ENCODE data around the gene RABGAP1L. TPM values are rescaled to one million over a fixed set of nuclear protein-coding genes. Genes with fewer than 3 reads are reported as not detected.

The RABGAP1L gene
- total RNA-seq, 1 experiment from 2014 or later = 57.4 TPM

GRCh38 chr1:174344162-174344561, 184.8 kb downstream of the RABGAP1L start:
- Histone ChIP-seq H3K27ac (no peak overlapping the region), H3K9me3 (ENCODE audit: insufficient read depth, low read depth) (no peaks in the 10 kb centered on the region; the same call in 1 of the 2 replicates), H3K4me3 (no peak overlapping the region), H3K9me2 (ENCODE audit: insufficient read depth) (no peaks in the 10 kb centered on the region), H4K20me1 (ENCODE audit: insufficient read depth) (no peaks in the 10 kb centered on the region), H3K36me3 (ENCODE audit: low read depth) (no peaks in the 10 kb centered on the region), H3K79me2 (ENCODE audit: low read depth) (no peaks in the 10 kb centered on the region), H3K27me3 (ENCODE audit: insufficient read depth, low read depth) (no peaks in the 10 kb centered on the region), H3F3A (ENCODE audit: insufficient read depth, low read depth) (no peaks in the 10 kb centered on the region), H2AFZ (no peak overlapping the region), H3K4me1 (replicated peaks; ENCODE audit: insufficient read depth) (no peaks in the 10 kb centered on the region), H3K4me2 (no peak overlapping the region)
- BruUV-seq (replicated peaks) = no TSS peak
- DNase-seq = no peak
- ChIA-PET CTCF (no interaction called here), POLR2A (ENCODE audit: unreplicated experiment) (interaction anchor here (0.6 kb wide), 1 partner anchor 375 kb away, joined by 5 read pairs; no protein-coding TSS in a partner anchor)
- TF ChIP-seq EZH2 (IDR thresholded peaks at IDR 0.05; ENCODE audit: low read depth) (no peak), CTCF (conservative IDR thresholded peaks at IDR 0.05) (no peak)
- intact Hi-C loops (cut with micrococcal nuclease; ENCODE audit: unreplicated experiment) = no loop called here

DNA sequence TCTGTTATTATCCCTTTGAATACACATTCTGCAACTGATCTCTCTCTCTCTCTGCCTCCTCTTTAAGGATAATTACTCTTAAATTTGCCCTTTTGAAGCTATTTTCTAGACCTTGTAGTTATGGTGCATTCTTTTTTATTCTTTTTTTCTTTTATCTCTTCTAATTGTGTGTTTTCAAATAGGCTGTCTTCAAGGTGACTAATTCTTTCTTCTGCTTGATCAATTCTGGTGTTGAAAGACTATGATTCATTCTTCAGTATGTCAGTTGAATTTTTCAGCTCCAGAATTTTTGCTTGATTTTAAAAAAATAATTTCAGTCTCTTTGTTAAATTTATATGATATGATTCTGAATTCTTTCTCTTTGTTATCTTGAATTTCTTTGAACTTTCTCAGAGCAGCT, 192.8 kb downstream of the RABGAP1L start:
- H3K9me2 ChIP-seq (ENCODE audit: insufficient read depth) = no peaks in the 10 kb centered on the region
- H3K4me1 ChIP-seq (replicated peaks; ENCODE audit: insufficient read depth) = no peaks in the 10 kb centered on the region
- H3K27ac ChIP-seq = no peak overlapping the region
- H3K36me3 ChIP-seq (ENCODE audit: low read depth) = no peaks in the 10 kb centered on the region
- no peak overlapping the region for H3K4me3 ChIP-seq
- no peaks in the 10 kb centered on the region for H4K20me1 ChIP-seq (ENCODE audit: insufficient read depth)
- 0 out of 2 replicates have a peak, but pooled peaks cover 5% of the 10 kb centered on the region for H3F3A ChIP-seq (ENCODE audit: insufficient read depth, low read depth)
- H3K4me2 ChIP-seq = no peak overlapping the region
- intact Hi-C loops (cut with micrococcal nuclease; ENCODE audit: unreplicated experiment) = no loop called here
- H3K79me2 ChIP-seq (ENCODE audit: low read depth) = no peaks in the 10 kb centered on the region
- ChIA-PET CTCF (no interaction called here), POLR2A (ENCODE audit: unreplicated experiment) (no interaction called here)
- no peak for DNase-seq
- BruUV-seq (replicated peaks) = no TSS peak
- H3K27me3 ChIP-seq (ENCODE audit: insufficient read depth, low read depth) = no peaks in the 10 kb centered on the region
- H3K9me3 ChIP-seq (ENCODE audit: insufficient read depth, low read depth) = no peaks in the 10 kb centered on the region
- no peak overlapping the region for H2AFZ ChIP-seq
- TF ChIP-seq EZH2 (IDR thresholded peaks at IDR 0.05; ENCODE audit: low read depth) = no peak
- no peak for TF ChIP-seq CTCF (conservative IDR thresholded peaks at IDR 0.05)

GRCh38 chr1:174352883-174353608, 193.7 kb downstream of the RABGAP1L start:
- Histone ChIP-seq H3K27ac (no peak overlapping the region), H2AFZ (no peak overlapping the region), H3K4me3 (no peak overlapping the region), H3K36me3 (ENCODE audit: low read depth) (no peaks in the 10 kb centered on the region), H3K4me1 (replicated peaks; ENCODE audit: insufficient read depth) (no peaks in the 10 kb centered on the region), H4K20me1 (ENCODE audit: insufficient read depth) (no peaks in the 10 kb centered on the region), H3K9me3 (ENCODE audit: insufficient read depth, low read depth) (no peaks in the 10 kb centered on the region), H3K9me2 (ENCODE audit: insufficient read depth) (no peaks in the 10 kb centered on the region), H3F3A (ENCODE audit: insufficient read depth, low read depth) (0 out of 2 replicates have a peak, but pooled peaks cover 5% of the 10 kb centered on the region), H3K27me3 (ENCODE audit: insufficient read depth, low read depth) (no peaks in the 10 kb centered on the region), H3K4me2 (no peak overlapping the region), H3K79me2 (ENCODE audit: low read depth) (no peaks in the 10 kb centered on the region)
- intact Hi-C loops (cut with micrococcal nuclease; ENCODE audit: unreplicated experiment) = no loop called here
- ChIA-PET CTCF (no interaction called here), POLR2A (ENCODE audit: unreplicated experiment) (no interaction called here)
- no TSS peak for BruUV-seq (replicated peaks)
- TF ChIP-seq CTCF (conservative IDR thresholded peaks at IDR 0.05) = no peak
- TF ChIP-seq EZH2 (IDR thresholded peaks at IDR 0.05; ENCODE audit: low read depth) = no peak
- DNase-seq = no peak
